Mesendoderm (in vitro differentiated cells): ENCODE measurements around the gene PSMB10.

Experiments
- DNase-seq: peaks from one replicate; pipeline ENCODE4 v3.0.0; 2013
- H2AK5ac ChIP-seq: 2 replicates; pipeline ENCODE4 v1.6.1; 2013; ENCODE audit warnings: low read length, inconsistent platforms
- H2BK120ac ChIP-seq: 2 replicates; pipeline ENCODE4 v1.6.1; 2013; ENCODE audit warnings: low read depth, mild to moderate bottlenecking, low read length, moderate library complexity, mixed read lengths
- H2BK15ac ChIP-seq: replicated peaks from 2 replicates; pipeline ENCODE4 v1.6.1; 2013; ENCODE audit warnings: low read depth, mild to moderate bottlenecking, moderate library complexity
- H2BK5ac ChIP-seq: 2 replicates; pipeline ENCODE4 v1.6.1; 2013; ENCODE audit warnings: low read length, inconsistent platforms
- H3K18ac ChIP-seq: 2 replicates; pipeline ENCODE4 v1.6.1; 2013; ENCODE audit warnings: mild to moderate bottlenecking, low read length, mixed read lengths
- H3K23ac ChIP-seq: one replicate; pipeline ENCODE4 v1.6.1; 2013; ENCODE audit warnings: low read length
- H3K27ac ChIP-seq: 2 replicates; pipeline ENCODE4 v1.5.1; 2013; ENCODE audit warnings: low read depth, mild to moderate bottlenecking, inconsistent platforms, low read length, moderate library complexity
- H3K27me3 ChIP-seq: 2 replicates; pipeline ENCODE4 v1.6.1; 2013; ENCODE audit warnings: low read length, control low read depth, mild to moderate bottlenecking, inconsistent platforms; ENCODE audit not compliant: insufficient read depth, poor library complexity
- H3K36me3 ChIP-seq: 2 replicates; pipeline ENCODE4 v1.6.1; 2013; ENCODE audit warnings: low read length, inconsistent platforms; ENCODE audit not compliant: control insufficient read depth, insufficient read depth
- H3K4ac ChIP-seq: one replicate; pipeline ENCODE4 v1.6.1; 2013; ENCODE audit warnings: low read depth, mild to moderate bottlenecking, low read length, moderate library complexity
- H3K4me1 ChIP-seq: 2 replicates; pipeline ENCODE4 v1.6.1; 2013; ENCODE audit warnings: low read depth, low read length, inconsistent platforms; ENCODE audit not compliant: control insufficient read depth
- H3K4me2 ChIP-seq: 2 replicates; pipeline ENCODE4 v1.6.1; 2013; ENCODE audit warnings: low read length
- H3K4me3 ChIP-seq: 2 replicates; pipeline ENCODE4 v1.5.1; 2013; ENCODE audit warnings: mild to moderate bottlenecking, low read length
- H3K56ac ChIP-seq: one replicate; pipeline ENCODE4 v1.6.1; 2013; ENCODE audit warnings: low read length
- H3K79me1 ChIP-seq: 2 replicates; pipeline ENCODE4 v1.6.1; 2013; ENCODE audit warnings: low read length, inconsistent platforms
- H3K79me2 ChIP-seq: 2 replicates; pipeline ENCODE4 v1.6.1; 2013; ENCODE audit warnings: mild to moderate bottlenecking, low read length; ENCODE audit not compliant: control insufficient read depth, insufficient read depth
- H3K9ac ChIP-seq: 2 replicates; pipeline ENCODE4 v1.6.1; 2013; ENCODE audit warnings: low read length, inconsistent platforms
- H4K5ac ChIP-seq: one replicate; pipeline ENCODE4 v1.6.1; 2013; ENCODE audit warnings: low read length
- H4K8ac ChIP-seq: one replicate; pipeline ENCODE4 v1.6.1; 2013; ENCODE audit warnings: low read depth, mild to moderate bottlenecking, control low read depth, low read length, moderate library complexity
- WGBS: extraction: QIAGEN DNeasy Blood & Tissue Kit; methylation state at CpG from one replicate; pipeline ENCODE4 v1.1.7; 2013; ENCODE audit warnings: low lambda C conversion rate, missing lambda C conversion rate; ENCODE audit not compliant: insufficient coverage; ENCODE audit errors: extremely low coverage; 5-methylcytosine and 5-hydroxymethylcytosine counted together

Gene PSMB10

DNA sequence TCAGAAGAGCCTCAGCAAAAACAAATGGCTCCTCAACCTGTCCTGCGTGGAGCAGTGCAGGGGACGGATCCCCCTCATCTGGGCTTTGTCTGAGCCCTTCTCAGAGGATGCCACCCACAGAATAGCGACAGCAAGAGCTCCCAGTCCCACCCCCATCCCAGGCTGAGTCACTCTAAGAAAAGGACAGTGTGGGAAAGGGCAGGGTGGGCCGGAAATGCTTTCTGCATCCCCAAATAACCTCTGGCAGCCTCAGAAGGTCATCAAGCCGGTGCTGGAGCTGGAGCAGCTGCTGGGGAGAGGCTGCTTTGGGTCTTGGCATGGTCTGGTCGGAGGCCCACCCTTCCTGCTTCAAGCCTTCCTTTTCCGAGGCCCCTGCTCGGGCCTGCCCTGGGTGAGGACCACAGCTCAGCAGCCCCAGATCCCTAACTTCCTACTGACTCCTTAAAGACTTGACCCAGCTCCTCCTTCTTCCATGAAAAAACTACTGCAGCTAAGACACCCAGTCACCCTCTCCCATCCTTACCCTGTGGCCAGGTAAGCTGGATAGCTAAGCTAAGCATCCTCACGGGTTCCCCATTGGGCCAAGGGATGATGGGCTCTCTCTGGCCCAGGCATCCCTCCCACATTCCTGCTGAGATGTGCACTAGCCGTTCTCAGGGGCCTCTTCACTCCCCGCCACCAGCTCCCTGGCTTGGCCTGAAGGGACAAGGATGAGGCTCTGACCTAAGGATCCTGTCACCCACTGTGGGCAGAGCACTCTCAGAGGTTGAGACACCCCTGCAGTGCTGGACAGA, 23.1 kb upstream of the PSMB10 start:
- H3K27ac ChIP-seq: no peak overlapping the region

DNA sequence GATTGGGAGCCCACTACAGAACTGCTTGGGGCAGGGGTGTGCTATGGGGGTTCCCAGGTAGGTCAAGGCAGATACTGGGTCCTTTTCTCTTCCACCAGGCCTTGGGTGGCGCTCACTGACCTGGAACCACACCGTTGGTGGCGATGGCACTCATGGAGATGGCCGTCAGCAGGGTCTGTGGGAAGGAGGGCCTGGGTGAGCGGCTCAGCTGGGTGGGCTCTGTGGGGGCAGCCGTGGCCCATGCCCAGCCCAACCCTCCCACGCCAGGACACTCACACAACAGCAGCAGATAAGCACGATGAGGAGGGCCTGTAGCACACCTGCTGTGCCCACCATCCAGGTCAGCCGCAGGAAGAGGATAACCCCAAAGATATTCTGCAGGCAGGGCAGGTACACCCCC, 21.0 kb upstream of the PSMB10 start:
- no peaks in the 10 kb centered on the region for H3K4me1 ChIP-seq
- H2BK15ac ChIP-seq: no peak overlapping the region
- no peak overlapping the region for H2BK120ac ChIP-seq
- H2BK5ac ChIP-seq: no peak overlapping the region
- H3K36me3 ChIP-seq: peaks cover 16% of the 10 kb centered on the region
- WGBS: no CpG with 5 or more reads among the region's 9 CpGs
- H4K8ac ChIP-seq: no peak overlapping the region
- H3K79me1 ChIP-seq: no peaks in the 10 kb centered on the region
- no peak overlapping the region for H4K5ac ChIP-seq
- no peak overlapping the region for H3K4me3 ChIP-seq
- H3K56ac ChIP-seq: no peak overlapping the region
- no peak overlapping the region for H3K18ac ChIP-seq
- no peak overlapping the region for H3K9ac ChIP-seq
- no peak overlapping the region for H2AK5ac ChIP-seq
- H3K4ac ChIP-seq: no peak overlapping the region
- no peak overlapping the region for H3K4me2 ChIP-seq
- H3K79me2 ChIP-seq: no peaks in the 10 kb centered on the region
- no peak for DNase-seq
- no peaks in the 10 kb centered on the region for H3K27me3 ChIP-seq
- H3K23ac ChIP-seq: no peak overlapping the region
- H3K27ac ChIP-seq: no peak overlapping the region

More for the DNA sequence above, 23.1 kb upstream of the PSMB10 start:
- no peak overlapping the region for H2AK5ac ChIP-seq
- no peak overlapping the region for H3K4ac ChIP-seq
- peaks cover 3% of the 10 kb centered on the region for H3K79me1 ChIP-seq
- no peak overlapping the region for H3K56ac ChIP-seq
- WGBS: no CpG with 5 or more reads among the region's 11 CpGs
- no peaks in the 10 kb centered on the region for H3K79me2 ChIP-seq
- no peaks in the 10 kb centered on the region for H3K4me1 ChIP-seq
- no peak overlapping the region for H3K9ac ChIP-seq
- H2BK120ac ChIP-seq: no peak overlapping the region
- no peak overlapping the region for H3K4me2 ChIP-seq
- no peak overlapping the region for H4K5ac ChIP-seq
- no peak overlapping the region for H4K8ac ChIP-seq
- H2BK5ac ChIP-seq: no peak overlapping the region
- no peak overlapping the region for H3K18ac ChIP-seq
- no peak overlapping the region for H3K23ac ChIP-seq
- no peak for DNase-seq
- H3K27me3 ChIP-seq: no peaks in the 10 kb centered on the region
- H3K36me3 ChIP-seq: peaks cover 12% of the 10 kb centered on the region
- no peak overlapping the region for H2BK15ac ChIP-seq
- H3K4me3 ChIP-seq: no peak overlapping the region

DNA sequence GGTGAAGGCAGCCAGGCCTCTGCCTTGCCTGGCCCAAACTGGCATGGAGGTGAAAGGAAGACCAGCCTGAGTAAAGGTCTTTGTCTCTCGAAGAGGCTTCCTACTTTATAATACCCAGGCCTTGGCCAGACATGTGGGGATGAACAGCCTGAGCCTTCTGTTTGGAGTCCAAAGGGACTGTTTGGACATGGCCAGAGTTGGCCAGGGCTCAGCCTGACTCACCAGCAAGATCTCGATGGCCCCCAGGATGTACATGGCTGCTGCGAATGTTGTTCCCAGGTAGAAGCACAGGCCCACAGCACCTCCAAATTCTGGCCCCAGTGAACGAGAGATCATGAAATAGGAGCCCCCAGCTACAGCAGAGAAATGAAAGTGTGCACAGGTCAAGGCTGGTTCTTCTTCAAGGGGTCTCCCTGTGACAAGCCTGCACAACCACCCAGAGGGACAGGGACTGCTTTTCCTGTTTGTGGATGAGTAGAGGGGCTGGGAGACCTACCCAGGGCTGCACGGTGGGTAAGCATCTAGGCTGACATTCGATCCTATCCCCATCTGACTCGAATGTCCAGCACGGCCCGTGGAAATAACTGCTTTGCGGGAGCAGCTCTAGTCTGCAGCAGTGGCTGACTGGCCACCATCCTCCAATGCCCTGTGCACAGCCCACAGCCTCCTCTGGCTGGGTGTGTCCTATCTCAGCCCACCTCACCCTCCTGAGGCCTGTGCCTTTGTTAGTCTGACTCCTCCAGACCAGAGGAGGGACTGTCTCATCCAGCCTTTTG, 18.0 kb upstream of the PSMB10 start:
- H3K36me3 ChIP-seq: peaks cover 17% of the 10 kb centered on the region
- no peak overlapping the region for H3K56ac ChIP-seq
- H3K23ac ChIP-seq: no peak overlapping the region
- no peaks in the 10 kb centered on the region for H3K4me1 ChIP-seq
- no peak overlapping the region for H3K9ac ChIP-seq
- no peak overlapping the region for H4K5ac ChIP-seq
- H3K27ac ChIP-seq: no peak overlapping the region
- no peak overlapping the region for H3K4me2 ChIP-seq
- no peak overlapping the region for H3K18ac ChIP-seq
- H2BK5ac ChIP-seq: no peak overlapping the region
- H3K4me3 ChIP-seq: no peak overlapping the region
- no CpG with 5 or more reads among the region's 10 CpGs for WGBS
- no peak overlapping the region for H3K4ac ChIP-seq
- H2AK5ac ChIP-seq: no peak overlapping the region
- no peak overlapping the region for H2BK15ac ChIP-seq
- no peaks in the 10 kb centered on the region for H3K79me2 ChIP-seq
- no peaks in the 10 kb centered on the region for H3K27me3 ChIP-seq
- no peak for DNase-seq
- H2BK120ac ChIP-seq: no peak overlapping the region
- no peaks in the 10 kb centered on the region for H3K79me1 ChIP-seq
- H4K8ac ChIP-seq: no peak overlapping the region

DNA sequence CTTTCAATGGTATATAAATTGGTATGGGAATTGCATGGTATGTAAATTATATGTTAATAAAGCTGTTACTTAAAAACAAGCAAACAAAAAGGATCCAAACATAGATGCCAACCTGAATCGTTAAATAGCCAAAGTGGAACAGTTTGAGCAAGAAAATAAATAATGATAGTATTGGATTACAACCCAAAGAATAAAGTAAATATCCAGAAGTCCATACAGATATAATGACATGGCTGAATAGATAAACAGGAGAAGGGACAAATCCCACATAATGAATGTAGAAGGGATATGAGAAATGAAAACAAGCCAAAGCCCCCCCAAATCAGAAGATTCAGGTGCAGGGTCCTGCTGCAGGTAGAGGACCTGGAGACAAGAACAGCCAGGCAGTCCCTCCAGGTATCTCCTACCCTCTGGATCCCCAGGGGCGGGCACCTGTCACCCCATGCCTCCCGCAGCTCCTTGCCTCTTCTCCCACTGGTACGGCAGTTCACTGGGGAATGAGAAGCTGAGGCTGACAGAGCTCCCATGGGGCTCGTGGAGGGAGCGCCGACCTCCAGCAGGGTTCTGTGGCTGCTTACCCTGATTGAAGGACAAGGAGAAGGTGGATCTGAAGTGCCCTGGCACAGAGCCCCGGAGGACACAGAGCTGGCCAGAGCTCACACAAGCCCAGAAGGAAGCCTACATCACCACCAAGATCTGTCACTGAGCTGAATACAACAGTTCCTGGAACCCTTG, 17.2 kb upstream of the PSMB10 start:
- Histone ChIP-seq H4K8ac (no peak overlapping the region), H3K4me1 (no peaks in the 10 kb centered on the region), H3K23ac (no peak overlapping the region), H3K4me3 (no peak overlapping the region), H3K79me2 (no peaks in the 10 kb centered on the region), H2BK5ac (no peak overlapping the region), H2BK120ac (no peak overlapping the region), H3K27ac (no peak overlapping the region), H2BK15ac (no peak overlapping the region), H3K4me2 (no peak overlapping the region), H3K79me1 (no peaks in the 10 kb centered on the region), H3K36me3 (peaks cover 17% of the 10 kb centered on the region), H3K18ac (no peak overlapping the region), H3K9ac (no peak overlapping the region), H4K5ac (no peak overlapping the region), H3K56ac (no peak overlapping the region), H3K4ac (no peak overlapping the region), H2AK5ac (no peak overlapping the region), H3K27me3 (no peaks in the 10 kb centered on the region)
- DNase-seq: no peak
- no CpG with 5 or more reads among the region's 8 CpGs for WGBS

DNA sequence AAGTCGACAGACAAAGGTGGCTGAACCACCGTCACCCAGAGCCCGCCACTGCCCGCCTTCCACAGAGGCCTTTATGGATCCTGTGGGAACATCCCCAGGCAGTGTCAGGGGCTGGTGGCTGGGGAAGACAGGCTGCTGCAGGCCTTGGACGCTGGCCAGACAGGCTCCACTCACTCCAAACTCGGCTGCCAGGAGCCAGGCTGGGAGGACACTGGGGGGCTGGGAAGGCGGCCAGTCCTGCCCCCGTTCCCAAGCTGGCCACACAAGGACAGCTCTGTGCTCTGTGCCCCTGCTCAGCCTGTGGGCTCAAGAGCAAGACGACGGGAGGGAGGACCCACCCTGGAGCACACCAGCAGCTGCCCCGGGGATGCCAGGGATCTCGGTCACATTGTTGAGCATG, 14.8 kb upstream of the PSMB10 start:
- Histone ChIP-seq H2BK15ac (no peak overlapping the region), H4K5ac (no peak overlapping the region), H3K4me1 (no peaks in the 10 kb centered on the region), H3K23ac (no peak overlapping the region), H3K27me3 (no peaks in the 10 kb centered on the region), H2BK5ac (no peak overlapping the region), H3K79me1 (no peaks in the 10 kb centered on the region), H3K56ac (no peak overlapping the region), H3K27ac (no peak overlapping the region), H3K4me3 (no peak overlapping the region), H2AK5ac (no peak overlapping the region), H4K8ac (no peak overlapping the region), H3K79me2 (no peaks in the 10 kb centered on the region), H2BK120ac (no peak overlapping the region), H3K9ac (no peak overlapping the region), H3K18ac (no peak overlapping the region), H3K4ac (no peak overlapping the region), H3K4me2 (no peak overlapping the region), H3K36me3 (peaks cover 22% of the 10 kb centered on the region)
- WGBS: no CpG with 5 or more reads among the region's 12 CpGs
- DNase-seq: no peak
